ENCODE results near the gene SH3D19.
A peak's percentile ranks its signal among the peaks of the same experiment; 100 is the strongest.
"Not testable (repeated sequence)": the region's sequence is repeated elsewhere in the genome, so short reads cannot be mapped to it uniquely, and the experiment has no call there.

SH3D19 gene

DNA sequence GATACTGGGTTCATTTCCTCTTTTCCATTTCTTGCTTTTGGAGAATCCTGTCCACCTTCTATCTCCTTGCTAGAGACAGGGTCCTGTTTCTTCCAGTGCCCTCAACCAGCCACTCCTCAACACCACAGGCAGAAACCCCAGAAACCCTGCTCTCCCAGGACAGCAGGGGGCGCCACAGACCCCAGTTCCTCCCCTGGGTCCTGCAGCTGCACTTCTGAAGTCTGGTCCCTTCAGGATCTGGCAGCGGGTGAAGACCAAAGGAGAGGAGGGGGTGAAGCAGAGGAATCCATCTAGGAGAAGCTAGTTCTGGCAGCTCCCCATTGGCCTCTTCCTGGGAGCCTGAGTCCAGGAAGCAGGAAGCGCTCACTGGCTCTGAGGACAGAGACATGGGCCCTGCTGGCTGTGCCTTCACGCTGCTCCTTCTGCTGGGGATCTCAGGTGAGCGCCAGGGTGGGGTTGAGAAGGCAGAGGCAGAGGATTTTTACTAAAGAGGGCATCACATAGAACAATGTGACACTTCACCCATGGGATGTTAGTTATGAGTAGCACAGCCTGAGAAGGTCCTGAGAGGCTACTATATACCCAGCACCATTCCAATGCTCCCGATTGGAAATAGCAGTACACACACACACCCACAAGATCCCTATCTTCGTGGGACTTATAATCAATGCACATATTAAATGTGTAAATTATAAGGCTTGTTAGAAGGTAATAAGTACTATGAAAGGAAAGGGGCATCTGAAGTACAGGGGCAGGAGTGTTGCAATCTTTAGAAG lies 48.4 kb downstream of the SH3D19 start, which contains the start of gene PRSS48:
PRSS48 (plus strand) TSS at position 375 of the 776 bp plus-strand sequence; CDS start at position 387, 12 bp downstream.
- peak; percentile 81 for DNase-seq (ENCODE audit: low spot score)

DNA sequence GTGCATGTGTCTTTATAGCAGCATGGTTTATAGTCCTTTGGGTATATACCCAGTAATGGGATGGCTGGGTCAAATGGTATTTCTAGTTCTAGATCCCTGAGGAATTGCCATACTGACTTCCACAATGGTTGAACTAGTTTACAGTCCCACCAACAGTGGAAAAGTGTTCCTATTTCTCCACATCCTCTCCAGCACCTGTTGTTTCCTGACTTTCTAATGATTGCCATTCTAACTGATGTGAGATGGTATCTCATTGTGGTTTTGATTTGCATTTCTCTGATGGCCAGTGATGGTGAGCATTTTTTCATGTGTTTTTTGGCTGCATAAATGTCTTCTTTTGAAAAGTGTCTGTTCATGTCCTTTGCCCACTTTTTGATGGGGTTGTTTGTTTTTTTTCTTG lies 56.5 kb downstream of the SH3D19 start:
- not testable (repeated sequence) for DNase-seq (ENCODE audit: low spot score)

GRCh38 chr4:151267822-151268535 lies 57.4 kb downstream of the SH3D19 start:
- DNase-seq (ENCODE audit: low spot score), result no peak

GRCh38 chr4:151267104-151267503 lies 58.3 kb downstream of the SH3D19 start:
- DNase-seq (ENCODE audit: low spot score), result no peak

GRCh38 chr4:151266497-151266896 lies 58.9 kb downstream of the SH3D19 start:
- DNase-seq (ENCODE audit: low spot score), result no peak

- DNase-seq (ENCODE audit: low spot score), result no peak
These were observed 62.0 kb downstream of the SH3D19 start for GRCh38 chr4:151263455-151263854.

- no peak for DNase-seq (ENCODE audit: low spot score)
These were observed 64.9 kb downstream of the SH3D19 start for GRCh38 chr4:151260526-151260925.

GRCh38 chr4:151259752-151260151 lies 65.7 kb downstream of the SH3D19 start:
- no peak for DNase-seq (ENCODE audit: low spot score)

DNA sequence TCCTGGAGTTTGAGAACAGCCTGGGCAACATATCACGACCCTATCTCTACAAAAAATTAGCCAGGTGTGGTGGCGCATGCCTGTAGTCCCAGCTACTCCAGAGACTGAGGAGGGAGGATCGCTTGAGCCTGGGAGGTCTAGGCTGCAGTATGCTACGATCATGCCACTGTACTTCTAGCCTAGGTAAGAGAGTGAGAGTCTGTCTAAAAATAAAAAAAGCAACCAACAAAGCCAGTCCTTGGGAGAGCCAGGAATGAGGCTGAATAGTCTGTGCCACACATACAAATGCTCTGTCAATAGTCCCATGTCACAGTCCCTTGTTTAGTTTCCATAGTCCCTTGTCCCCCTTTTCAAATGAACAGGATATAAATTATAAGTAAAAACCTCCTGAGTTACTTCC lies 67.7 kb downstream of the SH3D19 start:
- DNase-seq (ENCODE audit: low spot score), result no peak

- no peak for DNase-seq (ENCODE audit: low spot score)
These were observed 69.3 kb downstream of the SH3D19 start for GRCh38 chr4:151256134-151256533.

DNA sequence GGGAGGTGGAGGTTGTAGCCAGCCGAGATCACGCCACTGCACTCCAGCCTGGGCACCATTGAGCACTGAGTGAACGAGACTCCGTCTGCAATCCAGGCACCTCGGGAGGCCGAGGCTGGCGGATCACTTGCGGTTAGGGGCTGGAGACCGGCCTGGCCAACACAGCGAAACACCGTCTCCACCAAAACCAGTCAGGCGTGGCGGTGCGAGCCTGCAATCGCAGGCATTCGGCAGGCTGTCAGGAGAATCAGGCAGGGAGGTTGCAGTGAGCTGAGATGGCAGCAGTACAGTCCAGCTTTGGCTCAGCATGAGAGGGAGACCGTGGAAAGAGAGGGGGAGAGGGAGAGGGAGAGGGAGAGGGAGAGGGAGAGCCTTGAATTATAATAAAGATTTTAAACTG lies 69.7 kb downstream of the SH3D19 start:
- DNase-seq (ENCODE audit: low spot score), result not testable (repeated sequence)

DNA sequence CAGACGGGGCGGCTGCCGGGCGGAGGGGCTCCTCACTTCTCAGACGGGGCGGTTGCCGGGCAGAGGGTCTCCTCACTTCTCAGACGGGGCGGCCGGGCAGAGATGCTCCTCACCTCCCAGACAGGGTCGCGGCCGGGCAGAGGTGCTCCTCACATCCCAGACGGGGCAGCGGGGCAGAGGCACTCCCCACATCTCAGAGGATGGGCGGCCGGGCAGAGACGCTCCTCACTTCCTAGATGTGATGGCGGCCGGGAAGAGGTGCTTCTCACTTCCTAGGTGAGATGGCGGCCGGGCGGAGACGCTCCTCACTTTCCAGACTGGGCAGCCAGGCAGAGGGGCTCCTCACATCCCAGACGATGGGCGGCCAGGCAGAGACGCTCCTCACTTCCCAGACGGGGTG lies 70.2 kb downstream of the SH3D19 start:
- not testable (repeated sequence) for DNase-seq (ENCODE audit: low spot score)

DNA sequence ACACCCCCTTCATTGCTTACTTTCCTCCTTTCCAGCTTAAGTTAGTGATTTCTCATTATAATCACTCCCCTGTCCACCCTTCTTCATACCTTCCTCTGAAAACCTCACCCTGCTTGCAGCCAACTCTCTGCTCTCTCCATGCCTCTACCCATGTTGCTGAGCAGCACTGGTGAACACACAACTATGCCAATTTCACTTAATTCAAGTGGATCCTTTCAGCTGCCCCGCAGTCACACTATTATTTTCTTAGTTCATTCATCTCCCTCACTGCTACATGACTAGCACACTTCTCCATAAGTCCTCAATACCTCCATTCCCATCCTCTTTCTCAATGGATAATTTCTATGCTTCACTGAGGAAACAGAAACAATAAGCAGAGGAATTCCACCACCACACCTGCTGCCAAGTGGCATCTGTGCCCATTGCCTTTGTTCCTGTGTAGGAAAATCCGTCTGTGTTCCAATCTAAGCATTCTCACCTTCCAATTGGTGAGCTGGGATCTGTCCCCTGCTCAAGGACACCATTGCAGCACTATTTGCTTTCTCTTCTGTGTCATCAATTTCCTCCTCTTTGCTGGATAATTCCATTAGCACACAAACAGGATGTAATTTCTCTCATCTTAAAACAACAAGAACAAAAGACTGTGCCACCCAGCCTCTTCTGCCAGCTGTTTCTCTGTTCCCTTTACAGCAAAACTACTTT lies 73.7 kb downstream of the SH3D19 start:
- DNase-seq (ENCODE audit: low spot score), result no peak

GRCh38 chr4:151250706-151251105 lies 74.7 kb downstream of the SH3D19 start:
- DNase-seq (ENCODE audit: low spot score), result no peak

- no peak for DNase-seq (ENCODE audit: low spot score)
These were observed 76.9 kb downstream of the SH3D19 start for GRCh38 chr4:151248519-151248918.

DNA sequence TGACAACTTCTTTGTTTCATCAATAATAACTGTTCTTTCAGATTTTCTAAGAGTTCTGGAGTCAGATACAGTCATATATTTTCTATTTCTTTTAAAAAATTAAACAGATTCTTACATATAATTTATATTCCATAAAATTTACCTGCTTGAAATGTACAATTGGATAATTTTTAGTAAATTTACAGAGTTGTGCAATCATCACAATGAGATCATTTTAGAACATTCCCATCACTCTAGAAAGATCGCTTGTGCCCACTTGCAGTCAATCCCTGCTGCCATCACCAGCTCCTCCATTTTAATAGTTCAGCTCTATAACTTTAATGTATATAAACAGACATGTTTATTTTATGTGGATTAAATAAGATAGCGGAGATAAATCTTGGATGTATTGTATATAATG lies 78.0 kb downstream of the SH3D19 start:
- no peak for DNase-seq (ENCODE audit: low spot score)

DNA sequence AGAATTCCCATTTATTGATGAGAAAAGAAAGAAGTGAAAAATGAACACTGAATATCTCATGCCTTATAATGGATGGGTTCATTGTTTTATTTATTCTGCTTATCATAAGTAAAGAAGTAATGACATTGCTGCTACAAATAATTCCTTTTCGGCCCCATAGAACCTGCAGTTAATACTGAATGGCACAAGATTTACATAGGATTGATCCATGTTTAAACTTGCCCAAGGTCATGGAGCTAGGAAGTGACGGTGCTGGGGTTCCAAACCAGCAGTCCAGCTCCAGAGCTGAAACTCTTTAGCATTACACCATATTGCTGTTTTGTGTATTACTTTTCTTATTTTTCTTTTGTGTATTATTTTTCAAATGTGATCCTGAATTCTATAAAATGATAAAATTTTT lies 78.7 kb downstream of the SH3D19 start:
- no peak for DNase-seq (ENCODE audit: low spot score)

GRCh38 chr4:151242305-151242704 lies 83.1 kb downstream of the SH3D19 start:
- no peak for DNase-seq (ENCODE audit: low spot score)

- no peak for DNase-seq (ENCODE audit: low spot score)
These were observed 85.8 kb downstream of the SH3D19 start for GRCh38 chr4:151239608-151240007.

DNA sequence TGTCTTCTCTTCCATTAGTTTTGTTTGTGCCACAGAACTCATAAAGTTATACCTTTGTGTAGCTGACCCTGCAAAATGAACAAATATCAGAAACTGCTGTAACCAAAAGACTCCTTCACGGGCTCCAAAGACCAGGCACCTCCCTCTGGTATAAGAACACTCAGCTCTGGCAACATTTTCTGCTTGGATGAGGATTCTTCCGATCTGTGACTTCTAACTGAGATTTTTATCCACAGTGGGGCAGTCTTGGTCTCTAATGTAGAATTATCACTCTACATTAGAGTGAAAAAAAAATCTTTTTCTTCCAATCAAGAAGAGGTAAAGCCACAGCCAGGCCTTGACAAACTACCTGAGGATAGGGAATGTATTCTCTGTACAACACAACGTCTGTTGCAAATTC lies 86.9 kb downstream of the SH3D19 start:
- DNase-seq (ENCODE audit: low spot score), result peak; percentile 32

- no peak for DNase-seq (ENCODE audit: low spot score)
These were observed 89.4 kb downstream of the SH3D19 start for GRCh38 chr4:151236036-151236435.

DNA sequence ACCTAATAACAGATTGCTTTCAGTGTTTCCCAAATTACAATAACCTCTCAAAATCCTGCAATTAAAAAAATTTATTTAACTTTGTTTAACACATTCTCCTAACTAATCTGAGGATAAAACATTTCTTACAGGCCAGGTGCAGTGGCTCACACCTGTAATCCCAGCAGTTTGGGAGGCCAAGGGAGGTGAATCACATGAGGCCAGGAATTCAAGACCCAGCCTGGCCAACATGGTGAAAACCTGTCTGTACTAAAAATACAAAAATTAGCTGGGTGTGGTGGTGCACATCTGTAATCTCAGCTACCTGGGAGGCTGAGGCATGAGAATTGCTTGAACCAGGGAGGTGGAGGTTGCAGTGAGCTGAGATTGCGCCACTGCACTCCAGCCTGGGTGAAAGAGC lies 90.0 kb downstream of the SH3D19 start:
- DNase-seq (ENCODE audit: low spot score), result not testable (repeated sequence)

DNA sequence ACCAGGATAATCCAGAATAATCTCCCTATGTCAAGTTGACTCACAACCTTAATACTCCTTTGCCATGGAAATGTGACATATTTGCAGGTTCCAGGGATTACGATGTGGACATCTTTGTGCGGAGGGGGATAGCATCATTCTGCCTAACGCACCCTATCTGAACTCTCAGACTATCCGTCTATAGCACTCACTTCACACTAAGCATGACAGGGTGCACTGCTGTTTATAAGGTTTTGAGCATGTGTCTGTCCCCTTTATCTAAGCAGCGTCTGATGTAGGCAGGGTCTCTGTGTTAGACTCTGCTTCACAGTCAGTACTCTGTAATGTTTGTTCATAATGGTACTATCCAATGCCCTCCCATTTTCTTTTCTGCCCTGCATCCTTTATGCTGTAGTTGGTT lies 91.8 kb downstream of the SH3D19 start:
- DNase-seq (ENCODE audit: low spot score), result no peak
